GM19035 (cell line): ENCODE data around the gene SDK1.

Experiments used
- ATAC-seq: cut with Tn5 transposase; IDR thresholded peaks from one replicate; pipeline ENCODE4 v1.9.1; 2021; ENCODE audit not compliant: unreplicated experiment

The SDK1 gene

GRCh38 chr7:3518546-3518945 lies 217.5 kb downstream of the SDK1 start:
- no peak for ATAC-seq

GRCh38 chr7:3520206-3520605 lies 219.2 kb downstream of the SDK1 start:
- ATAC-seq = no peak

- no peak for ATAC-seq
Measured at GRCh38 chr7:3527496-3528124, 226.6 kb downstream of the SDK1 start.

- ATAC-seq = no peak
Measured at GRCh38 chr7:3533040-3533439, 232.0 kb downstream of the SDK1 start.

GRCh38 chr7:3537210-3537875 lies 236.3 kb downstream of the SDK1 start:
- ATAC-seq = no peak

GRCh38 chr7:3538041-3538440 lies 237.0 kb downstream of the SDK1 start:
- no peak for ATAC-seq

- no peak for ATAC-seq
Measured at GRCh38 chr7:3540456-3541220, 239.6 kb downstream of the SDK1 start.

- ATAC-seq = no peak
Measured at GRCh38 chr7:3544202-3544601, 243.2 kb downstream of the SDK1 start.

GRCh38 chr7:3548815-3549214 lies 247.8 kb downstream of the SDK1 start:
- no peak for ATAC-seq

GRCh38 chr7:3549601-3550000 lies 248.5 kb downstream of the SDK1 start:
- ATAC-seq = no peak

GRCh38 chr7:3551536-3551935 lies 250.5 kb downstream of the SDK1 start:
- no peak for ATAC-seq

GRCh38 chr7:3552499-3552898 lies 251.4 kb downstream of the SDK1 start:
- no peak for ATAC-seq

GRCh38 chr7:3558400-3558799 lies 257.3 kb downstream of the SDK1 start:
- no peak for ATAC-seq

- no peak for ATAC-seq
Measured at GRCh38 chr7:3559278-3559677, 258.2 kb downstream of the SDK1 start.

- no peak for ATAC-seq
Measured at GRCh38 chr7:3560495-3560894, 259.4 kb downstream of the SDK1 start.

GRCh38 chr7:3561932-3562331 lies 260.9 kb downstream of the SDK1 start:
- no peak for ATAC-seq

GRCh38 chr7:3564231-3564630 lies 263.2 kb downstream of the SDK1 start:
- ATAC-seq = no peak

- ATAC-seq = no peak
Measured at GRCh38 chr7:3568516-3568915, 267.5 kb downstream of the SDK1 start.

- no peak for ATAC-seq
Measured at GRCh38 chr7:3569643-3570042, 268.6 kb downstream of the SDK1 start.

GRCh38 chr7:3573151-3573550 lies 272.1 kb downstream of the SDK1 start:
- no peak for ATAC-seq

GRCh38 chr7:3574386-3574785 lies 273.3 kb downstream of the SDK1 start:
- ATAC-seq = no peak
